Measurements from ENCODE around the gene MEF2D.

Gene MEF2D

DNA sequence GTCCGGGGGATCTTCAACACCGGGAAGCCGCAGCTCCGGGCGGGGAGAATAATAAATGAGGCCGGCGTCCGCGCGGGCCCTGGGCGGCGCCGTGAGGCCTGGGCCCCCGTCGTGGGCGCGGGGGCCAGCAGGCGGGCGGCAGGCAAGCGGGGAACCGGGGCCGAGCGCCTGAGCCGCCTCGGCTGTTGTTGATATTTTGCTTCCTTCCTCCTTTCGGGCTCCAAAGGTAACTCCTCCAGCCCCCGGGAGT is at the start of gene MEF2D:
Gene MEF2D, minus strand, starts transcription at position 233 of the 250 bp plus-strand sequence. CDS start 17,483 bp downstream, outside the sequence.
- no peaks in the 10 kb centered on the region for H3K36me3 ChIP-seq (ENCODE audit: control insufficient read depth in 5 of 5, insufficient read depth in 5 of 5, low read length in 5 of 5)
- H3K9ac ChIP-seq (ENCODE audit: low read length in 5 of 5) = peak within 1 kb of the TSS; percentile 90 to 99 (median 95)
- H3K4me3 ChIP-seq (ENCODE audit: low read depth in 1 of 5, low read length in 5 of 5) = peak within 1 kb of the TSS; percentile 86 to 96 (median 91)
- peak within 1 kb of the TSS; percentile 99 for H3K27ac ChIP-seq (ENCODE audit: low read depth, low read length)
- H3K27me3 ChIP-seq (ENCODE audit: control insufficient read depth in 5 of 5, insufficient read depth in 4 of 5, low read length in 5 of 5) = no peaks in the 10 kb centered on the region
- H3K9me3 ChIP-seq (ENCODE audit: control insufficient read depth in 5 of 5, low read length in 5 of 5) = no peaks in the 10 kb centered on the region
- H3K4me1 ChIP-seq (ENCODE audit: control insufficient read depth in 5 of 5, insufficient read depth in 5 of 5, low read length in 5 of 5) = peaks cover 49 to 87% (median 80%) of the 10 kb centered on the region in 5 donors

DNA sequence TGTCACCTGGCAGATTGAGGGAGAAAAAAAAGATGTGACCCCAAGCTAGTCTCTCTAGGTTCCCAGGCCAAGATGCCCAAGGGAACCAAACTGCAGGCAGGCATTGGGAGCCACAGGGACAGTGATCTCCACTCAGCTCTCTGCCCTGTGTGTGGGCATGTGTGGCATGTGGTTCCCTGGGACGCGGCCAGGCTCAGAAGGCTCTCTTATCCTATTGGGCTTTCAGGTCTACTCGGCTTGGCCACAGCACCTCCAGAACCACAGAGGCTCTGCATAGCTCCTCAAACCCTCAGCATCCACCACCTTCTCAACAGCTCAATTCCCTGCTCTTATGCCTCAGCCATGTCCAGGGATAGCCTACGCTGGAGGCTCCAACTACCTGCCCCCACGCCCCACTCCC is 49.8 kb upstream of the MEF2D start:
- no peak overlapping the region for H3K9ac ChIP-seq (ENCODE audit: low read length in 5 of 5)
- peaks cover 0 to 4% (median 0%) of the 10 kb centered on the region in 5 donors for H3K4me1 ChIP-seq (ENCODE audit: control insufficient read depth in 5 of 5, insufficient read depth in 5 of 5, low read length in 5 of 5)
- H3K36me3 ChIP-seq (ENCODE audit: control insufficient read depth in 5 of 5, insufficient read depth in 5 of 5, low read length in 5 of 5) = no peaks in the 10 kb centered on the region
- no peak overlapping the region for H3K4me3 ChIP-seq (ENCODE audit: low read depth in 1 of 5, low read length in 5 of 5)
- no peaks in the 10 kb centered on the region for H3K9me3 ChIP-seq (ENCODE audit: control insufficient read depth in 5 of 5, low read length in 5 of 5)
- no peak overlapping the region for H3K27ac ChIP-seq (ENCODE audit: low read depth, low read length)
- no peaks in the 10 kb centered on the region for H3K27me3 ChIP-seq (ENCODE audit: control insufficient read depth in 5 of 5, insufficient read depth in 4 of 5, low read length in 5 of 5)

DNA sequence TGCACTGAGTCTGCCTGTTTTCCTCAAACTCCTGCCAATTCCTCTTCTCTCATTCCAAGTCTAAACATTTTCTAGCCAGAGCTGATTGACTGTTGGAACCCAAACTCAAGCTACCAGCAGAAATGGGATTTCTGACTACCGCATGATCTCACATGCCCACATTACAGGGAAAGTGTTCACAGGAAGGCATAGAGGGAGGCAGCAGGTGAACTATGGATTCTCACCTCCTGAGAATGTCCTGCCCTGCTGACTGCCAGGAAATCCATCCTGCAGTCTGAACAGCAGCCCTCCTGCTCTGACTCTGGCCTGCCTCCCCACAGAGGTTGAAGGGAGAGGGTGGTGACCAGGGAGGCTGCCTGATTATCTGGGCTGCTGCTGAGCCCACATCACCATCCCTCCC is 49.3 kb upstream of the MEF2D start:
- Histone ChIP-seq H3K4me1 (ENCODE audit: control insufficient read depth in 5 of 5, insufficient read depth in 5 of 5, low read length in 5 of 5) (peaks cover 0 to 4% (median 0%) of the 10 kb centered on the region in 5 donors), H3K27me3 (ENCODE audit: control insufficient read depth in 5 of 5, insufficient read depth in 4 of 5, low read length in 5 of 5) (no peaks in the 10 kb centered on the region), H3K9ac (ENCODE audit: low read length in 5 of 5) (no peak overlapping the region), H3K9me3 (ENCODE audit: control insufficient read depth in 5 of 5, low read length in 5 of 5) (no peaks in the 10 kb centered on the region), H3K27ac (ENCODE audit: low read depth, low read length) (no peak overlapping the region), H3K4me3 (ENCODE audit: low read depth in 1 of 5, low read length in 5 of 5) (no peak overlapping the region), H3K36me3 (ENCODE audit: control insufficient read depth in 5 of 5, insufficient read depth in 5 of 5, low read length in 5 of 5) (no peaks in the 10 kb centered on the region)

DNA sequence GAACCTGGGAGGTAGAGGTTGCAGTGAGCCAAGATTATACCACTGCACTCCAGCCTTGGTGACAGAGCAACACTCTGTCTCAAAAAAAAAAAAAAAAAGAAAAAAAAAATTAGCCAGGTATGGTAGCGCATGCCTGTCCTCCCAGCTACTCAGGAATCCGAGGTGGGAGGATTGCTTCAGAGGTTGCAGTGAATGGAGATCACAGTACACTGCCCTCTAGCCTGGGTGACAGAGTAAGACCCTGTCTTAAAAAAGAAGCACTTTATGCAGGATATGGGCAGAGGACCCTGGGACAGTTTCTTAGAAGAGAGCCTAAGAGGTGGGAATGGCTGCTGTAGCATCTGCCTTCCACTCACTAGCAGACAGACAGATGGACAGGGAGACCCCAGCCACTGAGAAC is 48.8 kb upstream of the MEF2D start:
- Histone ChIP-seq H3K36me3 (ENCODE audit: control insufficient read depth in 5 of 5, insufficient read depth in 5 of 5, low read length in 5 of 5) (no peaks in the 10 kb centered on the region), H3K27ac (ENCODE audit: low read depth, low read length) (no peak overlapping the region), H3K4me3 (ENCODE audit: low read depth in 1 of 5, low read length in 5 of 5) (no peak overlapping the region), H3K4me1 (ENCODE audit: control insufficient read depth in 5 of 5, insufficient read depth in 5 of 5, low read length in 5 of 5) (peaks cover 0 to 4% (median 0%) of the 10 kb centered on the region in 5 donors), H3K27me3 (ENCODE audit: control insufficient read depth in 5 of 5, insufficient read depth in 4 of 5, low read length in 5 of 5) (no peaks in the 10 kb centered on the region), H3K9ac (ENCODE audit: low read length in 5 of 5) (no peak overlapping the region), H3K9me3 (ENCODE audit: control insufficient read depth in 5 of 5, low read length in 5 of 5) (no peaks in the 10 kb centered on the region)

DNA sequence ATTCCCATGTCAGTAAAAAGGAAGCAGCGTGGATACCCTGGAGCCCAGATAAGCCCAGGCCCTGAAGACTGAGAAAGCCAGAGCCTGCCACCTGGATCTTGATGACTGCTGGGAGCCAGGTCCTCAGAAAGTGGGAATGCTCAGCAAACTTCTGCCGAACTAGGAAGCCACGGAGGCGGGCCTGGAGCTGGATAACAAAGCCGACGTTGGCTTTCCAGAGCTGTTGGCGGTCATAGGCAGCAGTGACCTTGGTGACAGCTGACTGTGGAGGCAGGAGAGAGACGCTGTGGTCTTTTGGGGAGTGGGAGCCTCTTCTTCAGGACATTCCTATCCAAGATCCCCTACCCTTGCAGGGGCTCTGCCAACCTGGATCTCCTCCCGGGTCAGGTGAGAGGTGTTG is 47.4 kb upstream of the MEF2D start:
- no peaks in the 10 kb centered on the region for H3K36me3 ChIP-seq (ENCODE audit: control insufficient read depth in 5 of 5, insufficient read depth in 5 of 5, low read length in 5 of 5)
- no peak overlapping the region for H3K4me3 ChIP-seq (ENCODE audit: low read depth in 1 of 5, low read length in 5 of 5)
- no peaks in the 10 kb centered on the region for H3K27me3 ChIP-seq (ENCODE audit: control insufficient read depth in 5 of 5, insufficient read depth in 4 of 5, low read length in 5 of 5)
- no peak overlapping the region for H3K9ac ChIP-seq (ENCODE audit: low read length in 5 of 5)
- no peaks in the 10 kb centered on the region for H3K9me3 ChIP-seq (ENCODE audit: control insufficient read depth in 5 of 5, low read length in 5 of 5)
- peaks cover 0 to under 1% (median 0%) of the 10 kb centered on the region in 5 donors for H3K4me1 ChIP-seq (ENCODE audit: control insufficient read depth in 5 of 5, insufficient read depth in 5 of 5, low read length in 5 of 5)
- H3K27ac ChIP-seq (ENCODE audit: low read depth, low read length) = no peak overlapping the region

DNA sequence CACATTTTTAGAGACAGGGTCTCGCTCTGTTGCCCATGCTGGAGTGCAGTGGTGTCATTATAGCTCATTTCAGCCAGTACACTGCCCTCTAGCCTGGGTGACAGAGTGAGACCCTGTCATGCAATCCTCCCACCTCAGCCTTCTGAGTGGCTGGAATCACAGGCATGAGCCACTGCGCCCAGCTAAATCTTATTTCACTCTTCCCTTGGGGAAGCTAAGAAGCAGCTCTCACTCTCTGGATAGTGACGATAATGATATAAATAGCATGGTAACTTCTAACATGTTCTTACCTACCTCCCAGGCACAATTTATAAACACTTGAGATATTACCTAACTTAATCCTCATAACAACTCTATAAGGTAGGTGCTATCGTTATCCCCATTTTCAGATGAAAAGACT is 46.9 kb upstream of the MEF2D start:
- no peak overlapping the region for H3K9ac ChIP-seq (ENCODE audit: low read length in 5 of 5)
- no peaks in the 10 kb centered on the region for H3K4me1 ChIP-seq (ENCODE audit: control insufficient read depth in 5 of 5, insufficient read depth in 5 of 5, low read length in 5 of 5)
- H3K4me3 ChIP-seq (ENCODE audit: low read depth in 1 of 5, low read length in 5 of 5) = no peak overlapping the region
- no peaks in the 10 kb centered on the region for H3K27me3 ChIP-seq (ENCODE audit: control insufficient read depth in 5 of 5, insufficient read depth in 4 of 5, low read length in 5 of 5)
- no peaks in the 10 kb centered on the region for H3K9me3 ChIP-seq (ENCODE audit: control insufficient read depth in 5 of 5, low read length in 5 of 5)
- H3K36me3 ChIP-seq (ENCODE audit: control insufficient read depth in 5 of 5, insufficient read depth in 5 of 5, low read length in 5 of 5) = no peaks in the 10 kb centered on the region
- H3K27ac ChIP-seq (ENCODE audit: low read depth, low read length) = no peak overlapping the region

DNA sequence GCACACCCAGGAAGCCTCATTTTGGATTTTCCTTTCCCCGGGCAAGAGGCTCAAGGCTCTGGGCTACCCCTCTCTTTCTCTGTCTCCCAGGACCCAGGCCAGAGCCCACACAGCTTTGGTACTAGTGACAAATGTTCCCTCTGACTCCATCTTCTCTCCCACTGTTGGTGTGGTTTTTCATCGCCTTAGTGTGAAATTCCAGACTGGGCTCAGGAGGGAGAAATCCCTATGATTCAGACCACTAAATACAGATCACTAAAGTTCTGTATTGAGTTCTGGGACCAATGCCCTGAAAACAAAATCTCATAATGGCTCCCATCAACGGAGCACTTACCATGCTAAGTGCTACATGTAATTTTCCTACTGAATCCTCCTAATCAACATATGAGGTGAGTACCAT is 45.7 kb upstream of the MEF2D start:
- H3K9me3 ChIP-seq (ENCODE audit: control insufficient read depth in 5 of 5, low read length in 5 of 5) = no peaks in the 10 kb centered on the region
- H3K27me3 ChIP-seq (ENCODE audit: control insufficient read depth in 5 of 5, insufficient read depth in 4 of 5, low read length in 5 of 5) = no peaks in the 10 kb centered on the region
- H3K4me3 ChIP-seq (ENCODE audit: low read depth in 1 of 5, low read length in 5 of 5) = no peak overlapping the region
- peaks cover 0 to under 1% (median 0%) of the 10 kb centered on the region in 5 donors for H3K4me1 ChIP-seq (ENCODE audit: control insufficient read depth in 5 of 5, insufficient read depth in 5 of 5, low read length in 5 of 5)
- no peak overlapping the region for H3K9ac ChIP-seq (ENCODE audit: low read length in 5 of 5)
- H3K27ac ChIP-seq (ENCODE audit: low read depth, low read length) = no peak overlapping the region
- no peaks in the 10 kb centered on the region for H3K36me3 ChIP-seq (ENCODE audit: control insufficient read depth in 5 of 5, insufficient read depth in 5 of 5, low read length in 5 of 5)

DNA sequence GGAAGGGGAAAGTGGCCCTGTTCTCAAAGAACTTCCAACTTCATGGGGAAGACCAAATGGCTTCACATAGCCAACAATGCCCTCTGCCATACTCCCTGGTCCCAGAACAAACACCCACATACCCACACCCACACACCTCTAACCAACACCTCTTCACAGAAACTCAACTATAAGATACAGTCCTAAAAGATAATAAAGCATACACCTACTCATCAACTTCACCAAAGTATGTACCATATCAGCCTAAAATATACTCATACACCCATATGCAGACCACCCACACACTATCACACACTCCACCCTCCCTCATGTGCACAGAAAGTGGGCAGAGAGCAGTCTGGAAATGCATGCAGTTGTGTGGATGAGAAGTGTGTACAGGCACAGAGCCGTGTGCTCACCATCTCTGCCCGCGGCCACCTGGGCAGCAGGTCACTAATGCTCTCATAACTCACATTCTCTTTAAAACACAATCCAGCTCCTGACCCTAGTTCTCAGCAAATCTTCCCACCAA is 44.1 kb upstream of the MEF2D start:
- no peak overlapping the region for H3K9ac ChIP-seq (ENCODE audit: low read length in 5 of 5)
- H3K4me3 ChIP-seq (ENCODE audit: low read depth in 1 of 5, low read length in 5 of 5) = no peak overlapping the region
- no peaks in the 10 kb centered on the region for H3K36me3 ChIP-seq (ENCODE audit: control insufficient read depth in 5 of 5, insufficient read depth in 5 of 5, low read length in 5 of 5)
- H3K27me3 ChIP-seq (ENCODE audit: control insufficient read depth in 5 of 5, insufficient read depth in 4 of 5, low read length in 5 of 5) = no peaks in the 10 kb centered on the region
- H3K27ac ChIP-seq (ENCODE audit: low read depth, low read length) = no peak overlapping the region
- H3K4me1 ChIP-seq (ENCODE audit: control insufficient read depth in 5 of 5, insufficient read depth in 5 of 5, low read length in 5 of 5) = peaks cover 0 to 14% (median under 1%) of the 10 kb centered on the region in 5 donors
- H3K9me3 ChIP-seq (ENCODE audit: control insufficient read depth in 5 of 5, low read length in 5 of 5) = no peaks in the 10 kb centered on the region

DNA sequence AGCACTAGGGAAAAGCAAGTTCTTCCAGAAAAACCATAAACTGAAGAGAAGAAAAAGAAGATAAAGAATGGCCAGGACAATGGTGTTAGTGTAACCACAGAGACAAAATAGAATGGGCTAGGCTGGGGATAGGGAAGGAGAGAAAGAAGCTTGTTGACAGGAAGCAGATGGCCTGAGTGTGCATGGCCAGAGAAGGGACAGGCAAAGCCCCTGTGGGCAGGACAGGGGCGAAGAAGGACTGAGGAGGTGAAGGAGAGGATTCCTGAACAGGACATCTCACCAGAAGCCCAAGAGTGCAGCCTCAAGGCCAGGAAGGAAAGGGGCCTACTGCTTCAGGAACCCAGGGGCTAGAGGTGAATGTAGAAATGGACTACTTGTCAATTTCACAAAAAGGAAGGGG is 42.5 kb upstream of the MEF2D start:
- H3K4me3 ChIP-seq (ENCODE audit: low read depth in 1 of 5, low read length in 5 of 5) = no peak overlapping the region
- H3K4me1 ChIP-seq (ENCODE audit: control insufficient read depth in 5 of 5, insufficient read depth in 5 of 5, low read length in 5 of 5) = peaks cover 0 to 19% (median 3%) of the 10 kb centered on the region in 5 donors
- H3K9me3 ChIP-seq (ENCODE audit: control insufficient read depth in 5 of 5, low read length in 5 of 5) = no peaks in the 10 kb centered on the region
- H3K27ac ChIP-seq (ENCODE audit: low read depth, low read length) = no peak overlapping the region
- H3K36me3 ChIP-seq (ENCODE audit: control insufficient read depth in 5 of 5, insufficient read depth in 5 of 5, low read length in 5 of 5) = no peaks in the 10 kb centered on the region
- no peaks in the 10 kb centered on the region for H3K27me3 ChIP-seq (ENCODE audit: control insufficient read depth in 5 of 5, insufficient read depth in 4 of 5, low read length in 5 of 5)
- no peak overlapping the region for H3K9ac ChIP-seq (ENCODE audit: low read length in 5 of 5)

DNA sequence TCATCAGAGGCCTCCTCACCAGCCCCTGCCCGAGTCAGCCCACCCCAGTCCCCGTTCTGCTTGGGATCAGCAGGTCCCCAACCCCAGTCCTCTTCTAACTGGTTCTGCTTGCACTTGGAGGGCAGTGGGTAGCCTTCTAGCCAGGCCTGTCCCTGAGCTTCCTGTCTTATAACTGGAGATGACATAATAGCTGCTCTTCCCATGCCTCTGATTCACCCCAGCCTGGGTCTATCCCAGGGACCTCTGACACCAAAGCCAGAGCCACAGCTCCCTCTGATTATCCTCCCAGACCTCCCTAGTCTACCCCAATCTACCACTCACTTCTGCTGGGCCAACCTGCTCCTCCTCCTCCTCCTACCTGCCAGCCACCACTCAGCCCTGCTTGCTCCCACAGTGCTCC is 40.4 kb upstream of the MEF2D start:
- H3K9ac ChIP-seq (ENCODE audit: low read length in 5 of 5) = no peak overlapping the region
- H3K4me3 ChIP-seq (ENCODE audit: low read depth in 1 of 5, low read length in 5 of 5) = no peak overlapping the region
- H3K9me3 ChIP-seq (ENCODE audit: control insufficient read depth in 5 of 5, low read length in 5 of 5) = no peaks in the 10 kb centered on the region
- no peaks in the 10 kb centered on the region for H3K27me3 ChIP-seq (ENCODE audit: control insufficient read depth in 5 of 5, insufficient read depth in 4 of 5, low read length in 5 of 5)
- peaks cover 0 to 19% (median 3%) of the 10 kb centered on the region in 5 donors for H3K4me1 ChIP-seq (ENCODE audit: control insufficient read depth in 5 of 5, insufficient read depth in 5 of 5, low read length in 5 of 5)
- H3K27ac ChIP-seq (ENCODE audit: low read depth, low read length) = no peak overlapping the region
- H3K36me3 ChIP-seq (ENCODE audit: control insufficient read depth in 5 of 5, insufficient read depth in 5 of 5, low read length in 5 of 5) = no peaks in the 10 kb centered on the region

DNA sequence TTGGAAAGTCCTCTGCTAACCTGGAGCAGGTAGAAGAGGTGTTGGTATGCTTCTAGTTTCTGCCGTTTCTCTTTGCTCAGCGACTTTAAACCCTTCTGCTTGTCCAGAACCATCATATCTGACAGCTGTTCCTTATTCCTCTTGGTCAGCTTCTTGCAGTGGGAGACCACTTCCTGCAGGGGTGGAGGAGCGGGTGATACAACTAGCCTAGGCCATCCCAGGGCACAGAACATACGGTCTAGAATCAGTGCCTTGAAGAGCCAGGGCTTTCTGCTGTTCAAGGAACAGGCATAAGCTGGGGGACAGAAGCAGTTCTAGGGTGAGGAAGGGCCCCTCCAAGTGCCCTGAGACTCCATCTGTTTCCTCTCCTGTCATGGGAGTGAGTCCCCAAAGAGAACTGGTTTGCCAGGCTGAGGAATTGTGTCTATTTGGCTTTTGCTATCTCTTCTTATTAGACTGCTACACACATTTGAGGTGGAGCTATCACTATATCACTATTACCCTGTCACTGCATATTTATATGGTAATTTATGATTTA is 39.3 kb upstream of the MEF2D start:
- Histone ChIP-seq H3K4me1 (ENCODE audit: control insufficient read depth in 5 of 5, insufficient read depth in 5 of 5, low read length in 5 of 5) (peaks cover 0 to 19% (median 3%) of the 10 kb centered on the region in 5 donors), H3K9me3 (ENCODE audit: control insufficient read depth in 5 of 5, low read length in 5 of 5) (no peaks in the 10 kb centered on the region), H3K27ac (ENCODE audit: low read depth, low read length) (no peak overlapping the region), H3K9ac (ENCODE audit: low read length in 5 of 5) (no peak overlapping the region), H3K36me3 (ENCODE audit: control insufficient read depth in 5 of 5, insufficient read depth in 5 of 5, low read length in 5 of 5) (no peaks in the 10 kb centered on the region), H3K4me3 (ENCODE audit: low read depth in 1 of 5, low read length in 5 of 5) (no peak overlapping the region), H3K27me3 (ENCODE audit: control insufficient read depth in 5 of 5, insufficient read depth in 4 of 5, low read length in 5 of 5) (no peaks in the 10 kb centered on the region)

Measured in subcutaneous abdominal adipose tissue (tissue), 5 donors.